ENCODE data around the gene KMT2C.

Gene KMT2C

GRCh38 chr7:152132812-152133211 is 303.0 kb downstream of the KMT2C start:
- ChIA-PET CTCF (no interaction called here), POLR2A (interaction anchor here (0.6 kb wide), 1 partner anchor 57 kb away, joined by 3 read pairs; no protein-coding TSS in a partner anchor)
- TF ChIP-seq ZNF366 (tag by site-specific recombination; conservative IDR thresholded peaks at IDR 0.05) (no peak), ZNF138 (tag by site-specific recombination; IDR thresholded peaks at IDR 0.05; ENCODE audit: borderline replicate concordance) (no peak), ZNF777 (tag by site-specific recombination; IDR thresholded peaks at IDR 0.05; ENCODE audit: borderline replicate concordance) (no peak), ZNF23 (tag by site-specific recombination; IDR thresholded peaks at IDR 0.05; ENCODE audit: borderline replicate concordance) (no peak), ZFP3 (tag by site-specific recombination; IDR thresholded peaks at IDR 0.05; ENCODE audit: low read depth) (no peak), ZNF701 (tag by site-specific recombination; IDR thresholded peaks at IDR 0.05) (no peak), SP2 (tag by site-specific recombination; IDR thresholded peaks at IDR 0.05) (no peak), ZFP37 (tag by site-specific recombination; IDR thresholded peaks at IDR 0.05) (no peak), ZNF184 (tag by site-specific recombination; IDR thresholded peaks at IDR 0.05) (no peak), ZNF148 (tag by site-specific recombination; IDR thresholded peaks at IDR 0.05; ENCODE audit: borderline replicate concordance) (no peak), ZBTB8A (tag by site-specific recombination; IDR thresholded peaks at IDR 0.05) (no peak), PRDM4 (tag by site-specific recombination; IDR thresholded peaks at IDR 0.05) (no peak), ZNF48 (tag by site-specific recombination; IDR thresholded peaks at IDR 0.05) (no peak), ZNF580 (tag by site-specific recombination; IDR thresholded peaks at IDR 0.05) (no peak)
- H3K4me3 ChIP-seq (ENCODE audit: low read depth, low read length) = no peak overlapping the region
- no peak overlapping the region for H3K27ac ChIP-seq (ENCODE audit: extremely low read depth, low read depth, low read length)
- H3K36me3 ChIP-seq (ENCODE audit: control insufficient read depth in 2 of 2, insufficient read depth in 1 of 2, low read length in 2 of 2) = peaks cover 3 to 75% of the 10 kb centered on the region in 2 experiments; a peak in 1 of 3 replicates
- H3K4me1 ChIP-seq (ENCODE audit: control insufficient read depth, insufficient read depth, low read length) = no peaks in the 10 kb centered on the region
- H3K9me3 ChIP-seq (ENCODE audit: control insufficient read depth, insufficient read depth, low read depth, low read length) = no peaks in the 10 kb centered on the region

GRCh38 chr7:152131981-152132494 is 303.8 kb downstream of the KMT2C start:
- H3K4me1 ChIP-seq (ENCODE audit: control insufficient read depth, insufficient read depth, low read length) = no peaks in the 10 kb centered on the region
- H3K9me3 ChIP-seq (ENCODE audit: control insufficient read depth, insufficient read depth, low read depth, low read length) = no peaks in the 10 kb centered on the region
- H3K27ac ChIP-seq (ENCODE audit: extremely low read depth, low read depth, low read length) = no peak overlapping the region
- H3K36me3 ChIP-seq (ENCODE audit: control insufficient read depth in 2 of 2, insufficient read depth in 1 of 2, low read length in 2 of 2) = peaks cover 3 to 75% of the 10 kb centered on the region in 2 experiments; a peak in 1 of 3 replicates
- ChIA-PET CTCF (no interaction called here), POLR2A (no interaction called here)
- no peak for TF ChIP-seq ZNF302 (tag by site-specific recombination; IDR thresholded peaks at IDR 0.05; ENCODE audit: low read depth)
- TF ChIP-seq KLF1 (tag by site-specific recombination; IDR thresholded peaks at IDR 0.05) = no peak
- no peak overlapping the region for H3K4me3 ChIP-seq (ENCODE audit: low read depth, low read length)
